VCaP (cell line): ENCODE data around the gene G3BP1.
"Not testable (repeated sequence)": the region's sequence is repeated elsewhere in the genome, so short reads cannot be mapped to it uniquely, and the experiment has no call there.

Experiments used
- H3K27ac ChIP-seq: fragments of 450-650 bp; 2 replicates; pipeline ENCODE4 v1.5.1; 2017
- CTCF ChIP-seq: fragments of 450-650 bp; conservative IDR thresholded peaks from 2 replicates; pipeline ENCODE4 v1.5.1; 2017; ENCODE audit warnings: mild to moderate bottlenecking, moderate library complexity

G3BP1 gene

GRCh38 chr5:151772029-151772845 lies 483 bp downstream of the G3BP1 start:
- no peak for TF ChIP-seq CTCF
- peak overlapping the region; percentile 96 for H3K27ac ChIP-seq

- no peak for TF ChIP-seq CTCF
- H3K27ac ChIP-seq, result peak overlapping the region; percentile 96
These were observed 1.2 kb downstream of the G3BP1 start for GRCh38 chr5:151772846-151773561.

- TF ChIP-seq CTCF, result no peak
- peak overlapping the region; percentile 96 for H3K27ac ChIP-seq
These were observed 2.2 kb downstream of the G3BP1 start for GRCh38 chr5:151773951-151774350.

- TF ChIP-seq CTCF, result no peak
- peak overlapping the region; percentile 96; the same call in 1 of the 2 replicates for H3K27ac ChIP-seq
These were observed 3.4 kb downstream of the G3BP1 start for GRCh38 chr5:151775025-151775606.

- no peak for TF ChIP-seq CTCF
- peak overlapping the region; percentile 68 for H3K27ac ChIP-seq
These were observed 7.9 kb downstream of the G3BP1 start for GRCh38 chr5:151779531-151780125.

- H3K27ac ChIP-seq, result peak overlapping the region; percentile 68
- no peak for TF ChIP-seq CTCF
These were observed 8.6 kb downstream of the G3BP1 start for GRCh38 chr5:151780348-151780747.

GRCh38 chr5:151781201-151781600 lies 9.4 kb downstream of the G3BP1 start:
- TF ChIP-seq CTCF, result no peak
- peak overlapping the region; percentile 68 for H3K27ac ChIP-seq

GRCh38 chr5:151783664-151784063 lies 11.9 kb downstream of the G3BP1 start:
- not testable (repeated sequence) for H3K27ac ChIP-seq
